HEK293 (cell line): ENCODE measurements around the gene LYZL6.

ENCODE experiments used
- CTCF ChIA-PET: fragments of 350-600 bp; formaldehyde crosslinking; extraction: SDS; loops from one replicate; lab custom pipeline; 2021; ENCODE audit warnings: antibody characterized with exemption; lab: Yijun Ruan, JAX
- POLR2A ChIA-PET: fragments of 300-600 bp; formaldehyde crosslinking; extraction: SDS; loops from one replicate; lab custom pipeline; 2020; ENCODE audit warnings: antibody characterized with exemption, inconsistent platforms; lab: Yijun Ruan, JAX
- H3K27ac ChIP-seq: fragments of 200-500 bp; sonication (Bioruptor generic); 2 replicates; pipeline ENCODE4 v1.5.1; 2014; ENCODE audit warnings: low read depth, low read length, control low read depth, inconsistent platforms; ENCODE audit errors: extremely low read depth
- H3K36me3 ChIP-seq, 2 experiments: fragments of 200-500 bp in 1 of 2; sonication (Bioruptor generic) in 1 of 2; 1 replicate in 1 of 2; 2 replicates in 1 of 2; pipeline ENCODE4 v1.5.1; 2014 to 2017; ENCODE audit warnings: inconsistent platforms in 2 of 2, low read length in 2 of 2; ENCODE audit not compliant: control insufficient read depth in 2 of 2, insufficient read depth in 1 of 2
- H3K4me1 ChIP-seq: fragments of 200-500 bp; sonication (Bioruptor generic); 2 replicates; pipeline ENCODE4 v1.5.1; 2014; ENCODE audit warnings: mild to moderate bottlenecking, low read length, inconsistent platforms; ENCODE audit not compliant: control insufficient read depth, insufficient read depth
- H3K4me3 ChIP-seq: 2 replicates; pipeline ENCODE4 v1.5.1; 2011; ENCODE audit warnings: low read depth, mild to moderate bottlenecking, control low read depth, low read length, moderate library complexity
- H3K9me3 ChIP-seq: fragments of 200-500 bp; sonication (Bioruptor generic); 2 replicates; pipeline ENCODE4 v1.5.1; 2014; ENCODE audit warnings: low read depth, low read length, inconsistent platforms; ENCODE audit not compliant: control insufficient read depth, insufficient read depth
- EGR2 ChIP-seq: fragments of 450-650 bp; formaldehyde crosslinking; IDR thresholded peaks from 2 replicates; pipeline ENCODE4 v1.5.1; 2016; ENCODE audit warnings: low read depth, missing biosample characterization, missing genetic modification characterization
- HOXD13 ChIP-seq: sonication (generic); formaldehyde crosslinking; IDR thresholded peaks from 2 replicates; pipeline ENCODE4 v1.8.0; 2022; ENCODE audit warnings: missing genetic modification reagents, borderline replicate concordance
- KLF1 ChIP-seq: fragments of 450-650 bp; formaldehyde crosslinking; IDR thresholded peaks from 2 replicates; pipeline ENCODE4 v1.5.1; 2016; ENCODE audit warnings: missing biosample characterization, missing genetic modification characterization
- KLF8 ChIP-seq: fragments of 450-650 bp; formaldehyde crosslinking; IDR thresholded peaks from 2 replicates; pipeline ENCODE4 v1.5.1; 2016; ENCODE audit warnings: missing biosample characterization, missing genetic modification characterization
- SCRT1 ChIP-seq: fragments of 450-650 bp; formaldehyde crosslinking; IDR thresholded peaks from 2 replicates; pipeline ENCODE4 v1.5.1; 2016; ENCODE audit warnings: missing biosample characterization, missing genetic modification characterization, borderline replicate concordance
- ZBTB8A ChIP-seq: fragments of 450-650 bp; formaldehyde crosslinking; IDR thresholded peaks from 2 replicates; pipeline ENCODE4 v1.5.1; 2016; ENCODE audit warnings: missing biosample characterization, missing genetic modification characterization
- ZFP3 ChIP-seq: fragments of 450-650 bp; formaldehyde crosslinking; IDR thresholded peaks from 2 replicates; pipeline ENCODE4 v1.5.1; 2016; ENCODE audit warnings: low read depth, missing biosample characterization, missing genetic modification characterization
- ZFP41 ChIP-seq: fragments of 450-650 bp; formaldehyde crosslinking; IDR thresholded peaks from 2 replicates; pipeline ENCODE4 v1.5.1; 2016; ENCODE audit warnings: missing biosample characterization, missing genetic modification characterization, borderline replicate concordance
- ZNF121 ChIP-seq: fragments of 450-650 bp; formaldehyde crosslinking; IDR thresholded peaks from 2 replicates; pipeline ENCODE4 v1.5.1; 2016; ENCODE audit warnings: missing biosample characterization, missing genetic modification characterization
- ZNF175 ChIP-seq: fragments of 450-650 bp; formaldehyde crosslinking; IDR thresholded peaks from 2 replicates; pipeline ENCODE4 v1.5.1; 2016; ENCODE audit warnings: missing biosample characterization, missing genetic modification characterization
- ZNF202 ChIP-seq: fragments of 450-650 bp; formaldehyde crosslinking; IDR thresholded peaks from 2 replicates; pipeline ENCODE4 v1.5.1; 2016; ENCODE audit warnings: missing biosample characterization, missing genetic modification characterization, borderline replicate concordance
- ZNF266 ChIP-seq: fragments of 450-650 bp; formaldehyde crosslinking; IDR thresholded peaks from 2 replicates; pipeline ENCODE4 v1.5.1; 2016; ENCODE audit warnings: missing biosample characterization, missing genetic modification characterization, low read depth
- ZNF292 ChIP-seq: fragments of 450-650 bp; formaldehyde crosslinking; IDR thresholded peaks from 2 replicates; pipeline ENCODE4 v1.5.1; 2016; ENCODE audit warnings: low read depth, missing biosample characterization, missing genetic modification characterization, borderline replicate concordance
- ZNF311 ChIP-seq: fragments of 450-650 bp; formaldehyde crosslinking; IDR thresholded peaks from 2 replicates; pipeline ENCODE4 v1.5.1; 2017; ENCODE audit warnings: missing biosample characterization, missing genetic modification characterization, borderline replicate concordance
- ZNF354C ChIP-seq: fragments of 450-650 bp; formaldehyde crosslinking; IDR thresholded peaks from 2 replicates; pipeline ENCODE4 v1.5.1; 2016; ENCODE audit warnings: missing biosample characterization, missing genetic modification characterization, low read depth, borderline replicate concordance
- ZNF366 ChIP-seq: fragments of 450-650 bp; formaldehyde crosslinking; conservative IDR thresholded peaks from 2 replicates; pipeline ENCODE4 v1.5.1; 2016; ENCODE audit warnings: missing biosample characterization, missing genetic modification characterization
- ZNF521 ChIP-seq: fragments of 450-650 bp; formaldehyde crosslinking; IDR thresholded peaks from 2 replicates; pipeline ENCODE4 v1.5.1; 2017; ENCODE audit warnings: missing biosample characterization, mild to moderate bottlenecking, missing genetic modification characterization
- ZNF530 ChIP-seq: fragments of 450-650 bp; formaldehyde crosslinking; IDR thresholded peaks from 2 replicates; pipeline ENCODE4 v1.5.1; 2016; ENCODE audit warnings: low read depth, missing biosample characterization, missing genetic modification characterization
- ZNF624 ChIP-seq: fragments of 450-650 bp; formaldehyde crosslinking; IDR thresholded peaks from 2 replicates; pipeline ENCODE4 v1.5.1; 2017; ENCODE audit warnings: missing biosample characterization, missing genetic modification characterization
- TF ChIP-seq, protein P1 (sequence below): fragments of 450-650 bp; formaldehyde crosslinking; IDR thresholded peaks from 2 replicates; pipeline ENCODE4 v1.5.1; 2016; ENCODE audit warnings: missing biosample characterization, missing genetic modification characterization
- TF ChIP-seq, protein P2 (sequence below): fragments of 450-650 bp; formaldehyde crosslinking; IDR thresholded peaks from 2 replicates; pipeline ENCODE4 v1.5.1; 2016; ENCODE audit warnings: missing biosample characterization, missing genetic modification characterization
- TF ChIP-seq, protein P3 (sequence below): IDR thresholded peaks from 2 replicates; pipeline ENCODE4 v1.6.1; 2011; ENCODE audit warnings: mild to moderate bottlenecking, low read depth, low read length, borderline replicate concordance
- TF ChIP-seq, protein P4 (sequence below): fragments of 450-650 bp; formaldehyde crosslinking; IDR thresholded peaks from 2 replicates; pipeline ENCODE4 v1.5.1; 2016; ENCODE audit warnings: missing biosample characterization, missing genetic modification characterization, borderline replicate concordance

LYZL6 gene

DNA sequence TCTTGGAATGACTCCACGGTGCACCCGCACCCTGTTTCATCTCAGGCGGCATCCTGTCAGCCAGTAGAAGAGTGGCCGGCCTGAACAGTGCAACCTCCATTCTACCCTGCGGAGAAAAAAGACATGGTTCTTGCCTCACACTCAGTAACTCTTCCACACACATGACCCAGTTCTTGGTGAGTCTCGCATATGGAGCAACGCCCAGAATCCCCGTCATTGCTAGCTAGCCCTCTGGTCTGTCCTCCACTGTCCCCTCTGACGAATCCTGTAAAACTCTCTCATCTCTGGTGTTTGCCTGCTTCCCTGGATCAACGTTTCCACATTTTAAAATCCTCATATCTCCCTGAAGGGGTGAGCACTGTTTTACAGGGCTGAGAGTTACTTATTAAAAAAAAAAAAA lies 8.8 kb downstream of the LYZL6 start:
- peaks cover 7% of the 10 kb centered on the region for H3K4me1 ChIP-seq
- TF ChIP-seq ZNF175 (tag by site-specific recombination) (no peak), SCRT1 (no peak), ZNF366 (tag by site-specific recombination) (no peak), ZNF202 (tag by site-specific recombination) (no peak), EGR2 (tag by site-specific recombination) (no peak), HOXD13 (CRISPR knock-in tag) (no peak), ZNF530 (tag by site-specific recombination) (no peak), ZNF521 (tag by site-specific recombination) (no peak), ZNF624 (no peak), ZFP3 (tag by site-specific recombination) (no peak)
- TF ChIP-seq, protein P1, sequence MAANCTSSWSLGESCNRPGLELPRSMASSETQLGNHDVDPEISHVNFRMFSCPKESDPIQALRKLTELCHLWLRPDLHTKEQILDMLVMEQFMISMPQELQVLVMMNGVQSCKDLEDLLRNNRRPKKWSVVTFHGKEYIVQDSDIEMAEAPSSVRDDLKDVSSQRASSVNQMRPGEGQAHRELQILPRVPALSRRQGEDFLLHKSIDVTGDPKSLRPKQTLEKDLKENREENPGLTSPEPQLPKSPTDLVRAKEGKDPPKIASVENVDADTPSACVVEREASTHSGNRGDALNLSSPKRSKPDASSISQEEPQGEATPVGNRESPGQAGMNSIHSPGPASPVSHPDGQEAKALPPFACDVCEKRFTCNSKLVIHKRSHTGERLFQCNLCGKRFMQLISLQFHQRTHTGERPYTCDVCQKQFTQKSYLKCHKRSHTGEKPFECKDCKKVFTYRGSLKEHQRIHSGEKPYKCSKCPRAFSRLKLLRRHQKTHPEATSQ (tag by site-specific recombination) = no peak
- TF ChIP-seq, protein P2, sequence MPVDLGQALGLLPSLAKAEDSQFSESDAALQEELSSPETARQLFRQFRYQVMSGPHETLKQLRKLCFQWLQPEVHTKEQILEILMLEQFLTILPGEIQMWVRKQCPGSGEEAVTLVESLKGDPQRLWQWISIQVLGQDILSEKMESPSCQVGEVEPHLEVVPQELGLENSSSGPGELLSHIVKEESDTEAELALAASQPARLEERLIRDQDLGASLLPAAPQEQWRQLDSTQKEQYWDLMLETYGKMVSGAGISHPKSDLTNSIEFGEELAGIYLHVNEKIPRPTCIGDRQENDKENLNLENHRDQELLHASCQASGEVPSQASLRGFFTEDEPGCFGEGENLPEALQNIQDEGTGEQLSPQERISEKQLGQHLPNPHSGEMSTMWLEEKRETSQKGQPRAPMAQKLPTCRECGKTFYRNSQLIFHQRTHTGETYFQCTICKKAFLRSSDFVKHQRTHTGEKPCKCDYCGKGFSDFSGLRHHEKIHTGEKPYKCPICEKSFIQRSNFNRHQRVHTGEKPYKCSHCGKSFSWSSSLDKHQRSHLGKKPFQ (tag by site-specific recombination) = no peak
- TF ChIP-seq, protein P3, sequence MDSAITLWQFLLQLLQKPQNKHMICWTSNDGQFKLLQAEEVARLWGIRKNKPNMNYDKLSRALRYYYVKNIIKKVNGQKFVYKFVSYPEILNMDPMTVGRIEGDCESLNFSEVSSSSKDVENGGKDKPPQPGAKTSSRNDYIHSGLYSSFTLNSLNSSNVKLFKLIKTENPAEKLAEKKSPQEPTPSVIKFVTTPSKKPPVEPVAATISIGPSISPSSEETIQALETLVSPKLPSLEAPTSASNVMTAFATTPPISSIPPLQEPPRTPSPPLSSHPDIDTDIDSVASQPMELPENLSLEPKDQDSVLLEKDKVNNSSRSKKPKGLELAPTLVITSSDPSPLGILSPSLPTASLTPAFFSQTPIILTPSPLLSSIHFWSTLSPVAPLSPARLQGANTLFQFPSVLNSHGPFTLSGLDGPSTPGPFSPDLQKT = no peak
- no peaks in the 10 kb centered on the region for H3K9me3 ChIP-seq
- ChIA-PET POLR2A (no interaction called here), CTCF (no interaction called here)
- no peaks in the 10 kb centered on the region for H3K36me3 ChIP-seq
- H3K27ac ChIP-seq = no peak overlapping the region
- no peak overlapping the region for H3K4me3 ChIP-seq

DNA sequence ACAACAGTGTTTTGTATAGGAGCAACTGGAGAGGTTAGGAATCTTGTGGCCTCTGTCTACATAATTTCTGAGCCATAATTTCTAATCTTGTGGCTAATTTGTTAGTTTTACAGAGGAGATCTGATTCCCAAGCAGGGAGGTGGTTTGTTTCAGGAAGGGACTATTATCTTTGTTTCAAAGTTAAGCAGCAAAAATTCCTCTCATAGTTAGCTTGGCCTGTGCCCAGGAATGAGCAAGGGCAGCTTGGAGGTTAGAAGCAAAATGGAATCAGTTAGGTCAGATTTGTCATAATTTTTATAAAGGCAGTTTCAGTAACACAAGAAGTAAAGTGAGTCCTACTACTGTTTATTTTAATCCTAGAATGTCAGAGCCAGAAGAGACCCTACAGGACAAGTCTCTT lies 10.9 kb downstream of the LYZL6 start:
- POLR2A ChIA-PET = interaction anchor here (1.2 to 2.6 kb wide), 2 partner anchors 123 to 669 kb away, joined by 3 to 14 read pairs; partner anchors contain the start of genes MRM1 and TAF15
- Histone ChIP-seq H3K4me1 (peaks cover 7% of the 10 kb centered on the region), H3K36me3 (peaks cover 0 to 5% of the 10 kb centered on the region in 2 experiments; a peak in 1 of 3 replicates), H3K9me3 (no peaks in the 10 kb centered on the region), H3K27ac (no peak overlapping the region), H3K4me3 (no peak overlapping the region)
- TF ChIP-seq ZNF121 (tag by site-specific recombination) = no peak
- no peak for TF ChIP-seq ZBTB8A (tag by site-specific recombination)
- no peak for TF ChIP-seq ZFP41 (tag by site-specific recombination)
- no peak for TF ChIP-seq ZNF266 (tag by site-specific recombination)
- TF ChIP-seq, protein P4, sequence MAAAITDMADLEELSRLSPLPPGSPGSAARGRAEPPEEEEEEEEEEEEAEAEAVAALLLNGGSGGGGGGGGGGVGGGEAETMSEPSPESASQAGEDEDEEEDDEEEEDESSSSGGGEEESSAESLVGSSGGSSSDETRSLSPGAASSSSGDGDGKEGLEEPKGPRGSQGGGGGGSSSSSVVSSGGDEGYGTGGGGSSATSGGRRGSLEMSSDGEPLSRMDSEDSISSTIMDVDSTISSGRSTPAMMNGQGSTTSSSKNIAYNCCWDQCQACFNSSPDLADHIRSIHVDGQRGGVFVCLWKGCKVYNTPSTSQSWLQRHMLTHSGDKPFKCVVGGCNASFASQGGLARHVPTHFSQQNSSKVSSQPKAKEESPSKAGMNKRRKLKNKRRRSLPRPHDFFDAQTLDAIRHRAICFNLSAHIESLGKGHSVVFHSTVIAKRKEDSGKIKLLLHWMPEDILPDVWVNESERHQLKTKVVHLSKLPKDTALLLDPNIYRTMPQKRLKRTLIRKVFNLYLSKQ (tag by site-specific recombination) = no peak
- no peak for TF ChIP-seq ZNF366 (tag by site-specific recombination)
- no peak for TF ChIP-seq ZNF354C (tag by site-specific recombination)
- no peak for TF ChIP-seq ZNF292 (tag by site-specific recombination)
- TF ChIP-seq KLF1 (tag by site-specific recombination) = no peak
- no peak for TF ChIP-seq KLF8
- TF ChIP-seq ZNF311 (tag by site-specific recombination) = no peak
- CTCF ChIA-PET = no interaction called here
